Activated B cell treated with CpG ODN at 0.5 μM for 24 hours (primary cell): Measurements from ENCODE around the gene SMTNL2. TPM values are rescaled to one million over a fixed set of nuclear protein-coding genes. Genes with fewer than 3 reads are reported as not detected.
"Not testable (repeated sequence)": the region's sequence is repeated elsewhere in the genome, so short reads cannot be mapped to it uniquely, and the experiment has no call there.

Experiments
- ATAC-seq: fragments of 200-7000 bp; cut with Tn5 transposase; one replicate; pipeline ENCODE4 v1.10.0; 2021; ENCODE audit warnings: low read depth, mild to moderate bottlenecking, moderate library complexity
- CTCF ChIA-PET: fragments of 350-600 bp; sonication (Branson Sonifier 250); formaldehyde crosslinking; loops from one replicate; lab custom pipeline; 2021; ENCODE audit warnings: antibody characterized with exemption; lab: Charles Lee
- POLR2A ChIA-PET: fragments of 350-600 bp; sonication (Branson Sonifier 250); formaldehyde crosslinking; loops from one replicate; lab custom pipeline; 2021; ENCODE audit warnings: antibody characterized with exemption; lab: Charles Lee
- DNase-seq: peaks from one replicate; pipeline ENCODE4 v3.0.0; 2022
- H3K27ac Mint-ChIP-seq: one replicate; pipeline ENCODE4 v1.8.0; 2020; ENCODE audit warnings: mixed read lengths
- H3K27me3 Mint-ChIP-seq: one replicate; pipeline ENCODE4 v1.8.0; 2021; ENCODE audit warnings: mixed read lengths
- H3K36me3 Mint-ChIP-seq: one replicate; pipeline ENCODE4 v1.8.0; 2021; ENCODE audit warnings: low read depth, mixed read lengths
- H3K4me1 Mint-ChIP-seq: one replicate; pipeline ENCODE4 v1.8.0; 2021; ENCODE audit warnings: mixed read lengths
- H3K4me3 Mint-ChIP-seq: one replicate; pipeline ENCODE4 v1.8.0; 2020; ENCODE audit warnings: mild to moderate bottlenecking, mixed read lengths
- H3K9me3 Mint-ChIP-seq: one replicate; pipeline ENCODE4 v1.8.0; 2020; ENCODE audit warnings: mixed read lengths
- intact Hi-C: fragments of 100-400 bp; cut with micrococcal nuclease; formaldehyde crosslinking; loops from one replicate; pipeline ENCODE4 v1.15.1; 2024
- total RNA-seq: library from RNA; stranded (reverse); gene quantifications from 2 replicates; pipeline ENCODE4 v1.2.3, GENCODE V29; 2022
- TF ChIP-seq, protein P1 (sequence below): fragments of 200-600 bp; IDR thresholded peaks from one replicate; pipeline ENCODE4 v1.8.0; 2022; ENCODE audit warnings: antibody characterized with exemption, mild to moderate bottlenecking

The SMTNL2 gene
- total RNA-seq, 1 donor from 2014 or later, result not detected

- Mint-ChIP-seq H3K4me1 (peaks cover 2% of the 10 kb centered on the region), H3K36me3 (no peaks in the 10 kb centered on the region), H3K27ac (no peak overlapping the region), H3K4me3 (no peak overlapping the region), H3K27me3 (peaks cover 15% of the 10 kb centered on the region), H3K9me3 (no peaks in the 10 kb centered on the region)
- intact Hi-C loops, result loop anchor here (10.0 kb wide), 1 partner anchor 408 kb away; no protein-coding TSS in a partner anchor
- no peak for DNase-seq
- ATAC-seq, result no peak
- POLR2A ChIA-PET, result no interaction called here
- TF ChIP-seq, protein P1, sequence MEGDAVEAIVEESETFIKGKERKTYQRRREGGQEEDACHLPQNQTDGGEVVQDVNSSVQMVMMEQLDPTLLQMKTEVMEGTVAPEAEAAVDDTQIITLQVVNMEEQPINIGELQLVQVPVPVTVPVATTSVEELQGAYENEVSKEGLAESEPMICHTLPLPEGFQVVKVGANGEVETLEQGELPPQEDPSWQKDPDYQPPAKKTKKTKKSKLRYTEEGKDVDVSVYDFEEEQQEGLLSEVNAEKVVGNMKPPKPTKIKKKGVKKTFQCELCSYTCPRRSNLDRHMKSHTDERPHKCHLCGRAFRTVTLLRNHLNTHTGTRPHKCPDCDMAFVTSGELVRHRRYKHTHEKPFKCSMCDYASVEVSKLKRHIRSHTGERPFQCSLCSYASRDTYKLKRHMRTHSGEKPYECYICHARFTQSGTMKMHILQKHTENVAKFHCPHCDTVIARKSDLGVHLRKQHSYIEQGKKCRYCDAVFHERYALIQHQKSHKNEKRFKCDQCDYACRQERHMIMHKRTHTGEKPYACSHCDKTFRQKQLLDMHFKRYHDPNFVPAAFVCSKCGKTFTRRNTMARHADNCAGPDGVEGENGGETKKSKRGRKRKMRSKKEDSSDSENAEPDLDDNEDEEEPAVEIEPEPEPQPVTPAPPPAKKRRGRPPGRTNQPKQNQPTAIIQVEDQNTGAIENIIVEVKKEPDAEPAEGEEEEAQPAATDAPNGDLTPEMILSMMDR, result no peak
- CTCF ChIA-PET, result interaction anchor here (0.6 kb wide), 1 partner anchor 49 kb away, joined by 3 read pairs; no protein-coding TSS in a partner anchor
Observed at GRCh38 chr17:4622375-4622774, 38.0 kb downstream of the SMTNL2 start.

DNA sequence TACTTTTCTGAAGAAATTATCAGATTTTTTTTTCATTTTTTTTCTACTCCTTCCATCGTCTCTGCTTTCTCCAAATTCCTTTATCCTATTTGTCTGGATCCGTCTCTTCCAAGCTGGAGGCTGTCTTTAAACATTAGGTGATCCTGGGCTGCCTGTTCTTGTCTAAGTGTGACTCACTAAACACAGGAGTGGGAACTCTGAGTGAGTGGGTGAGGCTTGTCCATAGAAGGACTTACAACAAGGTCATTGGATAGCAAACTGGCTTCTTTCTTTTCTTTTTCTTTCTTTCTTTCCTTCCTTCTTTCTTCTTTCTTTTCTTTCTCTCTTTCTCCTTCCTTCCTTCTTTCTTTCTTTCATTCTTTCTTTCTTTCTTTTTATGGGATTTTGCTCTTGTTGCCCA lies 38.9 kb downstream of the SMTNL2 start:
- intact Hi-C loops, result loop anchor here (10.0 kb wide), 1 partner anchor 408 kb away; no protein-coding TSS in a partner anchor
- H3K36me3 Mint-ChIP-seq, result no peaks in the 10 kb centered on the region
- DNase-seq (no peak), ATAC-seq (no peak)
- no peak overlapping the region for H3K27ac Mint-ChIP-seq
- ChIA-PET POLR2A (no interaction called here), CTCF (no interaction called here)
- H3K9me3 Mint-ChIP-seq, result no peaks in the 10 kb centered on the region
- H3K4me3 Mint-ChIP-seq, result no peak overlapping the region
- TF ChIP-seq, protein P1, result no peak
- H3K4me1 Mint-ChIP-seq, result peaks cover 2% of the 10 kb centered on the region
- H3K27me3 Mint-ChIP-seq, result peaks cover 10% of the 10 kb centered on the region

DNA sequence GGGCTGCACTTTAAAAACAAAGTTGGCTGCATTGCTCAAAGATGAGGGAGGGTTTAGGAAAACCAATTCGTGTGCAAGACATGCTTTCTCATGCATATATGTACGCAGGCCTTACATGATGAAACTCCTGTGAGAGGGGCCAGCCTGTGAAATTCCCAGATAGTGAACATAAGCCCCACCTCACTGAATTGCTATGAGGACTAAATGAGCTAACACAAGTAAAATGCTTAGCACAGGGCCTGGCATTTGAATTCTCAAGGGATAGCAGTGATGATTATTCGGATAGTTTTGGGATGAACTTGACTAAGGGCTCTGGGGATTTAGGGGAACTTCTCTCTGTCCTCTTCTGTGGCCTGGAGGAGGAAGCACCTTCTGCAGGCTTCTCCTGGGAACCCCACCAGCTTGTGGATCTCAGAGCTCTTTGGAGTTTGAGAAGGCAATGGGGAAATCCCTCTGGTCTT lies 40.2 kb downstream of the SMTNL2 start:
- H3K4me3 Mint-ChIP-seq, H3K9me3 Mint-ChIP-seq, DNase-seq, H3K27ac Mint-ChIP-seq, H3K36me3 Mint-ChIP-seq, ATAC-seq, POLR2A ChIA-PET, H3K4me1 Mint-ChIP-seq: not testable (repeated sequence)
- CTCF ChIA-PET, result interaction anchor here (1.2 to 3.2 kb wide), 4 partner anchors 22 to 424 kb away, joined by 3 to 25 read pairs (median 4); no protein-coding TSS in a partner anchor
- H3K27me3 Mint-ChIP-seq, result peaks cover 10% of the 10 kb centered on the region
- intact Hi-C loops, result loop anchor here (10.0 kb wide), 1 partner anchor 410 kb away; no protein-coding TSS in a partner anchor

DNA sequence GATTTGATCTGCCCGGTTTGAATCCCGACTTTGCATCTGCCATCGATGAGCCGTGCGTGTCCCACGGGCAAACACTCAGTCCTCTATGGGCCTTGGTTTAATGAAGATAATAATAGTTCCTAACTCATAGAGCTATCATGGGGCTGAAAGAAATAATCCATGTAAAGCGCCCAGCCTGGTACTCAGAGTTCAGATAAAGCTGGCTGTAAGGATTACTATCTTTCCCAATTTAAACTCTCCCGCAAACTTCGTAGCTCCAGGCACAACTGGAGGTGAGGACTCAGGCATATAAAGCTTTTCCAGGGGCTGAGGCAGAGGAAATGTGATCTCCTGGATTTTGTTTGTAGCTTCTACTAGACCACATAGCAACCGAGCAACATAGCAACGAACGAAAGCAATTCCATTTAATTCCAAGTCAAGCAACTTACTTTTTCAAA lies 40.9 kb downstream of the SMTNL2 start:
- TF ChIP-seq, protein P1, result no peak
- Mint-ChIP-seq H3K27me3 (peaks cover 10% of the 10 kb centered on the region), H3K27ac (no peak overlapping the region), H3K4me3 (no peak overlapping the region), H3K36me3 (no peaks in the 10 kb centered on the region), H3K9me3 (no peaks in the 10 kb centered on the region), H3K4me1 (peaks cover 2% of the 10 kb centered on the region)
- DNase-seq (no peak), ATAC-seq (no peak)
- ChIA-PET POLR2A (no interaction called here), CTCF (interaction anchor here (1.1 to 3.2 kb wide), 5 partner anchors 21 to 425 kb away, joined by 3 to 25 read pairs (median 4); no protein-coding TSS in a partner anchor)
- intact Hi-C loops, result loop anchor here (10.0 kb wide), 1 partner anchor 410 kb away; no protein-coding TSS in a partner anchor

GRCh38 chr17:4626734-4627256 lies 42.5 kb downstream of the SMTNL2 start:
- no peaks in the 10 kb centered on the region for H3K36me3 Mint-ChIP-seq
- ATAC-seq, result no peak
- H3K27me3 Mint-ChIP-seq, result peaks cover 10% of the 10 kb centered on the region
- peaks cover 2% of the 10 kb centered on the region for H3K4me1 Mint-ChIP-seq
- intact Hi-C loops, result loop anchor here (1.0 to 10.0 kb wide), 4 partner anchors 60 to 412 kb away; no protein-coding TSS in a partner anchor
- CTCF ChIA-PET, result interaction anchor here (0.7 to 3.2 kb wide), 4 partner anchors 60 to 261 kb away, joined by 3 to 25 read pairs (median 4); no protein-coding TSS in a partner anchor
- TF ChIP-seq, protein P1, result no peak
- no peaks in the 10 kb centered on the region for H3K9me3 Mint-ChIP-seq
- no peak for DNase-seq
- H3K4me3 Mint-ChIP-seq, result no peak overlapping the region
- POLR2A ChIA-PET, result no interaction called here
- H3K27ac Mint-ChIP-seq, result no peak overlapping the region
